ENCODE data around the gene CSTF1.

GRCh38 chr20:56350842-56351241, 41.6 kb upstream of the CSTF1 start:
- no peak for TF ChIP-seq CTCF (conservative IDR thresholded peaks at IDR 0.05)
- TF ChIP-seq ZFX (IDR thresholded peaks at IDR 0.05), result no peak

All from C4-2B (cell line).